ENCODE results near the gene CDCA5.

- TF ChIP-seq ZNF274 (IDR thresholded peaks at IDR 0.05; ENCODE audit: low read depth, low read length) (no peak), YY1 (IDR thresholded peaks at IDR 0.05; ENCODE audit: insufficient read depth, insufficient read length) (no peak)
Observed at GRCh38 chr11:65059959-65060824, 23.6 kb downstream of the CDCA5 start.

Data from NT2/D1 (cell line).